ENCODE data around the gene SEMA3B.
A peak's percentile ranks its signal among the peaks of the same experiment; 100 is the strongest.

The SEMA3B gene

DNA sequence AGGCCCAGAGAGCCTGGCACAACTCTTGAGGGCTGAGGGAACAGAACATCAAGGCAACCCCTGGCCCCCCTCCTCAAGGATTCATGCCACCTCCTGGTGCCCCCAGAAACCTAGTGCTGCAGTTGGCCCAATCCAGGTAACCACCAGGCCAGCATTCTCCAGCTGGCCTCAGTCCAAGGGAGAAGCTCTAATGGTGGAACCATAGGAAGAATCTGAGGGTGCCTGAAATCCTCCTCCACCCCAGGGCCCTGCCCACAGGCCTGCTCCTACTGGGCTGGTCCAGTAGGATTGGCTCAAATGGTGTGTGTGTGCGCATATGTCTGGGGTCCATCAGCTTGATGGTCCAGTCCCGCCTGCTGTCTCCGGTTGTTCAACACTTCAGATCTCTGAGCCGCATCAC, 45.9 kb downstream of the SEMA3B start:
- no peaks in the 10 kb centered on the region for H3K9me3 ChIP-seq (ENCODE audit: insufficient read depth, low read depth, low read length)
- no peak overlapping the region for H3K4me2 ChIP-seq (ENCODE audit: low read depth, low read length, poor library complexity, severe bottlenecking)
- H3K9me2 ChIP-seq (replicated peaks; ENCODE audit: low read depth, low read length): no peaks in the 10 kb centered on the region
- no peaks in the 10 kb centered on the region for H3K27me3 ChIP-seq (ENCODE audit: insufficient read depth, low read length, poor library complexity, severe bottlenecking)
- no peaks in the 10 kb centered on the region for H3K36me3 ChIP-seq (ENCODE audit: insufficient read depth, low read length)
- H4K20me1 ChIP-seq (ENCODE audit: insufficient read depth, low read length, poor library complexity, severe bottlenecking): peaks cover 7% of the 10 kb centered on the region
- H2AFZ ChIP-seq (ENCODE audit: low read length): no peak overlapping the region
- no peak for TF ChIP-seq EZH2phosphoT487 (IDR thresholded peaks at IDR 0.05; ENCODE audit: borderline replicate concordance)
- TF ChIP-seq, protein P1, sequence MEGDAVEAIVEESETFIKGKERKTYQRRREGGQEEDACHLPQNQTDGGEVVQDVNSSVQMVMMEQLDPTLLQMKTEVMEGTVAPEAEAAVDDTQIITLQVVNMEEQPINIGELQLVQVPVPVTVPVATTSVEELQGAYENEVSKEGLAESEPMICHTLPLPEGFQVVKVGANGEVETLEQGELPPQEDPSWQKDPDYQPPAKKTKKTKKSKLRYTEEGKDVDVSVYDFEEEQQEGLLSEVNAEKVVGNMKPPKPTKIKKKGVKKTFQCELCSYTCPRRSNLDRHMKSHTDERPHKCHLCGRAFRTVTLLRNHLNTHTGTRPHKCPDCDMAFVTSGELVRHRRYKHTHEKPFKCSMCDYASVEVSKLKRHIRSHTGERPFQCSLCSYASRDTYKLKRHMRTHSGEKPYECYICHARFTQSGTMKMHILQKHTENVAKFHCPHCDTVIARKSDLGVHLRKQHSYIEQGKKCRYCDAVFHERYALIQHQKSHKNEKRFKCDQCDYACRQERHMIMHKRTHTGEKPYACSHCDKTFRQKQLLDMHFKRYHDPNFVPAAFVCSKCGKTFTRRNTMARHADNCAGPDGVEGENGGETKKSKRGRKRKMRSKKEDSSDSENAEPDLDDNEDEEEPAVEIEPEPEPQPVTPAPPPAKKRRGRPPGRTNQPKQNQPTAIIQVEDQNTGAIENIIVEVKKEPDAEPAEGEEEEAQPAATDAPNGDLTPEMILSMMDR (conservative IDR thresholded peaks at IDR 0.05; ENCODE audit: low read length): no peak
- H3K4me3 ChIP-seq (ENCODE audit: low read length, poor library complexity, severe bottlenecking): no peak overlapping the region
- H3K9ac ChIP-seq (ENCODE audit: low read depth, low read length, poor library complexity, severe bottlenecking): no peak overlapping the region
- peaks cover 20% of the 10 kb centered on the region for H3K79me2 ChIP-seq (ENCODE audit: insufficient read depth, low read length)
- no peaks in the 10 kb centered on the region for H3F3A ChIP-seq (ENCODE audit: low read depth)
- peaks cover 28% of the 10 kb centered on the region for H3K4me1 ChIP-seq (ENCODE audit: insufficient read depth, low read length, poor library complexity, severe bottlenecking)

DNA sequence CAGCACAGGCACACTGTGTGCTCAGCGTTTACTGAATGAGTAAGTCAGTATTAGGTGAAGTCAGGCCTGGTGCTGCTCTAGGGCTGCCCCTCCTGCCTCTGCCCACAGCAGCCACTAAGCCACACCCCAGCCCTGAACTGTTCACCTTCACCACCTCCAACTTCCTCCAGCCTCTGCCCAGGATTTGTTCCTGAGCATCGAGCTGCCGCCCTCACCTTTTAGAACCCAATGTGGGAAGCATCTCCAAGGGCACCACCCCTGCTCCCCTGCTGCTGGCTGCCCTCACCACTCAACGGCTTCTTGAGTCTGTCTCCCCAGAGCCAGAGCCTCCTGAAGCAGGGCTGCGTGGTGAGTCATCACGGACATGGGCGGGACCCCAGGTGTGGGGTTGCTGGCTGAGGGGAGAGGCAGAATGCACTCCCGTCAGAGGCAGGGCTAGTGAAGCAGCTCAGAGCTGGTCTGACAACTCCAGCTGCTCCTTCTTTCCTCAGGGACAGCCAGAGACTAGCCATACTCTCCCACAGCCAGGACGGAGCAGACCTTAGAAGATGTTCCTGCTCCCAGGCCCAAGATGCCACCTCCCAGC, 47.8 kb downstream of the SEMA3B start:
- H3K9ac ChIP-seq (ENCODE audit: low read depth, low read length, poor library complexity, severe bottlenecking): peak overlapping the region; percentile 14
- H2AFZ ChIP-seq (ENCODE audit: low read length): no peak overlapping the region
- peaks cover 37% of the 10 kb centered on the region for H3K4me1 ChIP-seq (ENCODE audit: insufficient read depth, low read length, poor library complexity, severe bottlenecking)
- TF ChIP-seq, protein P1 (conservative IDR thresholded peaks at IDR 0.05; ENCODE audit: low read length): no peak
- no peak for TF ChIP-seq EZH2phosphoT487 (IDR thresholded peaks at IDR 0.05; ENCODE audit: borderline replicate concordance)
- H3K36me3 ChIP-seq (ENCODE audit: insufficient read depth, low read length): no peaks in the 10 kb centered on the region
- no peaks in the 10 kb centered on the region for H3K9me2 ChIP-seq (replicated peaks; ENCODE audit: low read depth, low read length)
- peak overlapping the region; percentile 30 for H3K4me2 ChIP-seq (ENCODE audit: low read depth, low read length, poor library complexity, severe bottlenecking)
- H3F3A ChIP-seq (ENCODE audit: low read depth): no peaks in the 10 kb centered on the region
- H3K27me3 ChIP-seq (ENCODE audit: insufficient read depth, low read length, poor library complexity, severe bottlenecking): no peaks in the 10 kb centered on the region
- peaks cover 15% of the 10 kb centered on the region for H4K20me1 ChIP-seq (ENCODE audit: insufficient read depth, low read length, poor library complexity, severe bottlenecking)
- no peak overlapping the region for H3K4me3 ChIP-seq (ENCODE audit: low read length, poor library complexity, severe bottlenecking)
- no peaks in the 10 kb centered on the region for H3K9me3 ChIP-seq (ENCODE audit: insufficient read depth, low read depth, low read length)
- peaks cover 29% of the 10 kb centered on the region for H3K79me2 ChIP-seq (ENCODE audit: insufficient read depth, low read length)

DNA sequence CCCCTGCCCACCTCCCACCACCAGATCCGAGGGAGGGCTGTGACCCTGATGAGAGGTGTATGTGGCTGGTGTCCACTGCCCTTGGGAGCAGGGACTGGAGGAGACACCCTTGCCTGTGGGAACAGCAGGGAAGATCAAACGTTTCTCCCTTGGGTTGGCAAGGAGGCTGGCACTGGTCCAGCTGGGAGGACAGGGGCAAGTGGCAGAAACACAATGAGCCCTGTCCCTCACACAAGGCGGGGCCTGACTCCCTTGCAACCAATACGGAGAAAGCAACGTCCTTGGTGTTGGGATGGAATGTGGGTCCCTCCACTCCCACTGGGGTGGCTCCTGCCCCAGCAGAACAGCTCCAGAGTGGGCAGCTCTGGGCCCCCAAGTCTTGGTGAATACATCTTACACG, 48.4 kb downstream of the SEMA3B start:
- Histone ChIP-seq H4K20me1 (ENCODE audit: insufficient read depth, low read length, poor library complexity, severe bottlenecking) (peaks cover 15% of the 10 kb centered on the region), H3K4me3 (ENCODE audit: low read length, poor library complexity, severe bottlenecking) (no peak overlapping the region), H3F3A (ENCODE audit: low read depth) (no peaks in the 10 kb centered on the region), H3K9ac (ENCODE audit: low read depth, low read length, poor library complexity, severe bottlenecking) (no peak overlapping the region), H3K27me3 (ENCODE audit: insufficient read depth, low read length, poor library complexity, severe bottlenecking) (no peaks in the 10 kb centered on the region), H3K36me3 (ENCODE audit: insufficient read depth, low read length) (no peaks in the 10 kb centered on the region), H3K79me2 (ENCODE audit: insufficient read depth, low read length) (peaks cover 29% of the 10 kb centered on the region), H3K9me3 (ENCODE audit: insufficient read depth, low read depth, low read length) (no peaks in the 10 kb centered on the region), H2AFZ (ENCODE audit: low read length) (no peak overlapping the region), H3K4me1 (ENCODE audit: insufficient read depth, low read length, poor library complexity, severe bottlenecking) (peaks cover 37% of the 10 kb centered on the region), H3K4me2 (ENCODE audit: low read depth, low read length, poor library complexity, severe bottlenecking) (peak overlapping the region; percentile 30), H3K9me2 (replicated peaks; ENCODE audit: low read depth, low read length) (no peaks in the 10 kb centered on the region)
- TF ChIP-seq, protein P1 (conservative IDR thresholded peaks at IDR 0.05; ENCODE audit: low read length): no peak
- TF ChIP-seq EZH2phosphoT487 (IDR thresholded peaks at IDR 0.05; ENCODE audit: borderline replicate concordance): no peak
